Skeletal muscle cell (primary cell): ENCODE measurements around the gene PYGO2.
A peak's percentile ranks its signal among the peaks of the same experiment; 100 is the strongest.

ENCODE experiments used
- DNase-seq: peaks from one replicate; pipeline ENCODE4 v3.0.0-alpha.2; 2010; ENCODE audit warnings: low read depth
- H3K4me3 ChIP-seq: 2 replicates; pipeline ENCODE4 v1.5.1; 2011; ENCODE audit warnings: low read depth, mild to moderate bottlenecking, control low read depth, low read length, moderate library complexity

Gene PYGO2

DNA sequence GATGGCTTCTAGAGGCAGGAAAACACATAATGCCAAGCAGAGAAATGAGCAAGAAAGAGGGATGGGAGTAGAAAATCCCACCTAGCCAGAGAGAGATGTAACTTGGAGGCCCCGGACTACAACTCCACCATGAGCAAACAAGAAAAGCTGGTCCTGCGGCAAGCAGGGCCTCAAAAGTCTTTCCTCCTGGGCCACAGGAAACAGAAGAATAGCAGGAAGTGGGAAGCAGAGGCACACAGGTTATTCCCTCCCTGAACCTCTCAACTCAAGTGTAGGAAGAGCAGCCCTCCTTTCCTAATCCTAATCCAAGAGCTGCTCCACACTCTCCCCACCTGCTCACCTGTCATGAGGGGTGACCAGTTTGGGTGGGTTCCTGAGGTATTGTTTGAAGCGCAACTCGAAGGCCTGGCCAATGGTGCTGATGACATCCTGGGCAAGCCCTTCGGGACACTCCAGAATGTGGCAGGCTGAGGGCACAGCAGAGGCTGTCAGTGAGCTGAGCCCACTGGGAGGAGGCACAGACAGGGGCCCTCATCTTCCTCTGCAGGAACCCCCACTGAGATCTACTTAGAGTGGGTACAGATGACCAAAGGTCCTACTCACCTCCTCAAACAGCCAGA, 5.9 kb upstream of the PYGO2 start:
- no peak for DNase-seq
- H3K4me3 ChIP-seq: peak overlapping the region; percentile 94

DNA sequence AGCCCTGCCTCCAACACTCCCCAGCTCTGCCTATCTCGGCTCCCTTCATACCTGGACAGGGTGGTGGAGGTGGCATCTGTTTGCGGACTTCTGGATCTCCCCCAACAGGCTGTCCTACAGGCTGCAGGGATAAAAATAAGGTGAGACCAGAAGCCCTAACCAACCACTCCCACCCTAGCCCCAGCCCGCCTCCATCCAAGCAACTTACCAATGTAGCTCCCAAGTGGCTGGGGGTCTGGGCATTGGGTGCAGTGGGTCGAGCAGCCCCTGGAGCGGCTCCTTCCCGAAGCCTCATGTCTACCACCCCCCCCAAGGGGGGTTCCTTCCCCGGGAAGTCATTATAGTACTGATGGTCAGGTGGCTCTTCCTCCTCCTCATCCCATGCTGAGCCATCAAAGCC, 4.5 kb upstream of the PYGO2 start:
- H3K4me3 ChIP-seq: no peak overlapping the region
- DNase-seq: no peak

DNA sequence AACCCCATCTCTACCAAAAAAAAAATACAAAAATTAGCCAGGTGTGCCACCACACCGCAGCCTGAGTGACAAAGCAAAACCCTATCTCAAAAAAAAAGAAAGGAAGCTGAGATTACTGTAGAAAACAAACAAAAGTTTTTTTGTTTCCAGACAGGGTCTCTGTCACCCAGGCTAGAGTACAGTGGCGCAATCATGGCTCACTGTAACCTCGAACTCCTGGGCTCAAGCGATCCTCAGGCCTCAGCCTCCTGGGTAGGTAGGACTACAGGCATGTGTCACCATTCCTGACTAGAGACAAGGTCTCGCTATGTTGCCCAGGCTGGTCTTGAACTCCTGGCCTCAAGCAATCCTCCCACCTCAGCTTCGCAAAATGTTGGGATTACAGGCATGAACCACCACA, 2.8 kb upstream of the PYGO2 start:
- H3K4me3 ChIP-seq: no peak overlapping the region
- no peak for DNase-seq

DNA sequence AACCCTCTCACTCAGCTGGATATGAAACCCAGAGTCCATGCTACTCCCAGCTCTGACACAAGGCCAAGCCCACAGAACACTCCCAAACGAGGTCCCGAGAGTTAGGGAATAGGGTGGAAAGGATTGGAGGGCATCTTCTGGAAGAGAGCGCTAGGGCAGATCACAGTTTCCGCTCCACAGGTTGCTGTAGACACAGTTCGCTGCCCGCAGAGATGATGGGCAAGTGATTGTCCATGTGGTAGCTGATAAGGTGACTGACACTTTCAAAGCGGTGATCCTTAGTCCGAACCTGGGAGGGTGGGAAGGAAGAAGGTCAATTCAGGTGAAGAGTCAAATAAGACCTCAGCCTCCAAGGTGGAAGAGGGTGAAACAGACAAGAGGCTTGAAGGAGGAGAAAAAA, 2.1 kb upstream of the PYGO2 start:
- no peak overlapping the region for H3K4me3 ChIP-seq
- no peak for DNase-seq

DNA sequence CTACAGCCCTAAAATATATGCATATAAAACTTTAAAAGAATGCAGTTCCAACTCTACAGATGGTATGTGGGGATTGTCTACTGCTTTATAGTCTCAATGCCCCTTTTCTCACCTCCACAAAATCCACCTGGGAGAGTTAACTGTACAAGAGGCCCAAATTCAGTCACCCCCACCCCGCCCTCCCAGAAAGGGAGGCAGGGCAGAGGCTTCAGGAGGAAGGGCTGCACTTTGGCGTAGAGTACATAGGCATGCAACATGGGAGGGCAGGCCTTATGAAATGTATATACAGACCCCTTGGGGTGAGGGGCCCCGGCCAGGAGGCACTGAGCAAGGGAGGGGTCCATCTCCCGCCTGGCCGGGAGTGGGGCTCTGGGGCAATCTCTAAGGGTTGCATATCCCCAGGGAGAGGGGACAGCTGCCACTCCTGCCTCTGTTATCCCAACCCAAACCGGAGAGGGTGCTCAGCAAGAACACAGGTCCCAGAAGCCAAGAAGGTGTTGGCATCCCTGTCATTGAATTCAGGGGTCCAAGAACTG, 1.3 kb upstream of the PYGO2 start:
- H3K4me3 ChIP-seq: no peak overlapping the region
- no peak for DNase-seq

DNA sequence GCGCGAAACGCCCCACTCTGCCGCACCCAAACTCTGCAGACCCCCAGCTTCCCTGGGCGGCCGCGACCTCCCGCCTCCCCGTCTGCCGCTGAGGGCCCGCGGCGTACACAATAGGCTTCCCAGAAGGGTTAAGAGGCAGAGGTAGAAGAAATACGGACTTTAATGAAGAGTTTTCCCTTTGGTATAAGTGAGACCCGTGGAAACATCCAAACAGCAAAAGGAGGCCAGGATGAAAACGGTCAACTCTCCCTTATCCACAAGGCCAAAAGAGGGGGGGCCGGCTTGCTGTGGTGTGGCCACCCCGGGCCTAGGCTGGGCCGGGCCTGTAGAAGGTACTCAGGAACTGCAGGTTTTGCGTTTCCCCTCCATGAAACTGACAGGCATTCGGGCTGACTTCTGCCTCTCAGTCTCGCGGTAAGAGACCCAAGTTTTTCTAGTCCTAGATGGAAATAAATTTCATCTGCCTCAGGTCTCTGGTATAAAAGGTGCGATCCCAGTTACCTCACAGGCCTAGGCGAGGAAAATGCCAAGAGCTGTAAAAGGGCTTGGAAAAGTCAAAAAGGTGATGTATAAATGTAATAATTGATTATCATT, 671 bp upstream of the PYGO2 start:
- DNase-seq: no peak
- peak overlapping the region; percentile 67 for H3K4me3 ChIP-seq

DNA sequence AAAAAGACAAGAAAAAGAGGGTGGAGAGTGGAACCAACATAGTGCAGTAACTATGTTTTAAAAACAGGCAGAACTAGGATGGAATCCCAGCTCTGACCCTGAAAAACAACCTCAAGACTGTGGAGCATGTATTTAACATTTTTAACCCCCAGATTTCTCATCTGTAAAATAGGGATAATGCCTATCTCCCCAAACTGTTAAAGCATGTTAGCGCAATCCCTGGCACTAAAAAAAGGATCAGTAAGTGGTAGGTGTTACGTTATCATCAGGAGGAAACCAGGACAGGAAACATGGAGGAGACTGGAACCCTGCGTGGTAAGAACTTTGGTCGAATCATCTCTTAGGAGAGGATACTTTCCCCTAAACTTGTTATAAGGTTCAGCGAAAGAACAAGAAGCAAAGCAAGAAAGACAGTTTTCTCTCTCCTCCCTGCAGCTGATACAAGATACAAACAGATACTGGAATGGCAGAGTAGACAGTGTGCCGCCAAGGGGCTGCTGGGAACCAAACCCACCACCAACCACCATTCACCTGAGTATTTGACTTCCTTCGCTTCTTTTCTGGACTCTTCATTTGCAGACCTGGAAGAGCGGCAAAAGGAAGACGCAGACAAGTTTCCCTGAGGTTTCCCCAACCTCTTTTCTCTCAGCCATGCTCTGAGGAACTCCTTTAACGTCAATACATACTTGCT, 991 bp downstream of the PYGO2 start:
- peak overlapping the region; percentile 67 for H3K4me3 ChIP-seq
- DNase-seq: no peak

DNA sequence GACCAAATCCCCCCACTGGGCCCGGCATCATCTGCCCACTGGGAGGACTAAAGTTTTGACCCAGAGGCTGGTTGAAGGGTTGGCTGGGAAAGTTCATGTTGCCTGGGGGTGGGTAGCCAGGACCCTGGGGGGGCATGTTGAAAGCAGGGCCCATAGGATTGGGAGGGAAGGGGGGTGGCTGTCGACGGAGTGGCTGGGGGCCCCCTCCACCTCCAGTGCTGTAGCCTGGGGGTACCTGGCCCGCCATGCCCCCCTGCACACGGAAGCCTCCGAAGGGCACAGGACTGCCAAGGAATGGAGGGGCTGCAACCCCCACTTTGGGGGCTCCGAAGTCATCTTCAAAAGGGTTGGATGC, 2.2 kb downstream of the PYGO2 start:
- no peak for DNase-seq
- no peak overlapping the region for H3K4me3 ChIP-seq

DNA sequence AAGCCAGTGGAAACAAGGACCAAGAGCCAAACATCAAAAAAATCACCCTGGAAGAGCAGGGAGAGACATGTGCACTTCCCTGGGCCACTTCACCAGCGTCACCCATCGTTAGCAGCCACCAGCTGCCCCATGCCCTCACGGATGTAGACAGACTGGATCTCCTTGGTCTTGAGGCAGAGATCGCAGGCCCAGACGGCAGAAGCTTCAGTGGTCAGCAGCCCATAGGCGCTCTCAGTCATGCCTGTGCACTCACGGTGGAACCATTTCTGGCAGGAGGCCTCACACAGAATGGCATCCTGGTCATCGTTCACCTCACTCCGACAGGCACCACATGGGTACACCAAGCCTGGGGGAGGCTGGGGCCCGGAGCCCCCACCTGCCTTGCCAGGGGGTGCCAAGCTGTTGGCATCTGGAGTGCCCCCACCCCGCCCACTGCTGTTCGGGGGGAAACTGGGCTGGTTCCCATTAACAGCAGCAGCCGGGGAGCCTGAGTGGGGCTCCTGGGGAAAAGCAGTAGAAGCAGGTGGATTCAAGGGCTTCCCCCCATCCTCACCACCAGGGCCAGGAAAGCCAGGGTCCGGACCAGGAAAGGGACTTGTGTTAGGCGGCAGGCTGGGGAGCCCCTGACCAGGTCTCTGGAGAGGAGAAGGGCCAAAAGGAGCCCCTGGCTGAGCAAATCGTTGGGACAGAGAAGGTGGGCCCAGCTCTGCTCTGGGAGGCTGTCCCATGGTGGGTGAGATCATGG, 2.7 kb downstream of the PYGO2 start:
- H3K4me3 ChIP-seq: no peak overlapping the region
- no peak for DNase-seq

DNA sequence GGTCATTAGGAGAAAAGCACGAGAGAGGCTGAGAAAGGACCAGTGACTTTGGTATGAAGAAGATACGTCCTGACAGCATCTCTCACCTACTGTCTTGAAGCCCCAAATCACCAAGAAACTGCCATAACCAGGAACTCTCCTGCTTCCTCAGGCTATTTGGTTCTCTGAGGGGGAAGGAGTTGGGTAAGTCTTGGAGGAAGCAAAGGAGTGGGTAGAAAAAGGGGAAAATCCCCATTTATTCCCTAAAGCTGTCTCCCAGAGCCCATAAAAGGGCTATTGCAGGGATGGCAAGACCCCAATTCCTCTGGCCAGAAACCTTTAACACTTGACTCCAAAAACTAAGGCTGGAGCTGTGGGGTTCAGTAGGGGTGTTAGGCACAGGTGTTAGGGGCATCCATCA, 3.5 kb downstream of the PYGO2 start:
- no peak for DNase-seq
- H3K4me3 ChIP-seq: no peak overlapping the region

DNA sequence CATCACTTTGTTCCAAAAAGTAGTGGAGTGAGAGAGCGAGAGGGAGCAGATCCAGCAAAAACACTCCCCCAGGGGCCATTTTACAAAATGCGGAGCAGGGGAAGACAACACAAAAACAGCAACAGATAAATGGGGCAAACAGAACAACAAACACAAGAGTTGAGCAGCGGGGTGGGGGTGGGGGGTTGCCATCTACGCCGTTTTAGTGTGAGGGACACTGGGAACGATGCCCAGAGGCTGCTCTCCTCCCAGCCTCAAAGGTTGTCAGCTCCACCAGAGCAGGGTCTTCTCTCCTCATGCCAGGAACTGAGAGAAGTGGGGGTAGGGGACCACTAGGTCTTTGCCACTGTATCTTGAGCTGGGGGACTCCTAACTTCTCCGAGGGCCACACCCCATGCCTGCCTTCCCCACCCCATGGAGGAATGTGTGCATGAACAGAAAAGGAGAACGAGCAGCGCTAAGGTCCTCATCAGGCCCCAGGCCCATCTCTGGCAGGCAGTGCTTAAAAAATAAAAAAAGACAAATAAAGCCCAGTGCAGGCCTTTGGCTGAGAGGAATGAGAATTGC, 4.4 kb downstream of the PYGO2 start:
- H3K4me3 ChIP-seq: no peak overlapping the region
- no peak for DNase-seq

DNA sequence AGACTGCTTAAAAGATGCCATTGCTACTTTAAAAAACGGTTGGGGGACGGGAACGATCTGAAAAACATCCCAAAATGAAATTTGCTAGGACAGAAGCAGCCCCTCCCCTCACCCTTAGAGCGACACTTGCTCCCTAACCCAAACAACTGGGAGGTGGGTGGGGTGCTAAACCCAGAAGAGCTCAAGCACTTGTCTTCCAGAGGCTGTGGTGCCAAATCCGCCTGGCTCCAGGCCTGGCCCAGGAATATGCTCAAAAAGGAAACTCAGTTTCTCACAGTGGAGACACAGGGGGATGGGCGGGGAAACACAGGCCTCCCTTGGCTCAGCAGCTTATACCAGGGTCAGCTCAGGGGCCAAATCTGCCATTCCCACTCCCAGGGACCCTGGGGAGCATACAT, 5.0 kb downstream of the PYGO2 start:
- peak overlapping the region; percentile 65 for H3K4me3 ChIP-seq
- no peak for DNase-seq

DNA sequence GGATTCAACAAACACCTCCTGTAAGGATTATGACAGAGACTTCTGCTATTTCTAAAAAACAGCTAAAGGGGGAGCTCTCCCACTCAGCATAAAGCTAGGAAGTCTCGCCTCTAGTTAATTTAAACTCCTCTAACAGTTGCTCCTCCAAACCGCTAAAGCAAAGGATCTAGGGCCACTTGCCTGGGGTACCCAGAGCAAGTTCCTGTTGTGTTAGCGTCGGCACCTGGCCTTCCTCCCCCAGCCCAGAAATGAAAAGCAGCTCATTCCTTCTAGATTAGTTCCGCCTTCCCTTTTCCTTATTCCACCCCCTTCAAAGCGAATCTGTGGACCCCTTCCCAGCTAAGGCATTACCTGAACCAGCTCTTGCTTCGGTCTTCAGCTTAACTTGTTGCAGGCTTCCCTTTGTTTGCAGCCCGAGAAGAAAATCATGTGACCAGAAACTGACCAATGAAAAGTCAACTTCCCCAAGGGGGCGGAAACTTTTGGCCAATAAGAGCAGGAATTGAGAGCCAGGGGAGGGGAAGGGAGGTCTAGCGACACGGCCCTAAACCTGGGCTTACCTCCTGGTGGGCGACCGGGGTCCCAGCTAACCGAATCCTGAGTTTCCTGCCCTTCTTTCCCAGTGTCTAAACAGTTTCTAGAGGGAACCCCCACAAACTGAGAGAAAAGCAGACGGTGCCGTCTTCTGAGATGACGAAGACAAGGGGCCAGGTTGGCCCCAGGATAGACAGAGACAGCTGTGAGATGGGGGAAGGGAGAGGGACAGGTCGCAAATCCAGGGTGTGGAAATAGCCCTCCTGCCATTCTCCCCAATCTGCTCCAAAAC, 5.7 kb downstream of the PYGO2 start, which contains the start of gene PBXIP1:
TSS of gene PBXIP1 (minus strand) at position 382 of the 826 bp plus-strand sequence. CDS start 2,378 bp downstream, outside the sequence.
- peak within 1 kb of the TSS; percentile 65 for H3K4me3 ChIP-seq
- peak; percentile 63 for DNase-seq

DNA sequence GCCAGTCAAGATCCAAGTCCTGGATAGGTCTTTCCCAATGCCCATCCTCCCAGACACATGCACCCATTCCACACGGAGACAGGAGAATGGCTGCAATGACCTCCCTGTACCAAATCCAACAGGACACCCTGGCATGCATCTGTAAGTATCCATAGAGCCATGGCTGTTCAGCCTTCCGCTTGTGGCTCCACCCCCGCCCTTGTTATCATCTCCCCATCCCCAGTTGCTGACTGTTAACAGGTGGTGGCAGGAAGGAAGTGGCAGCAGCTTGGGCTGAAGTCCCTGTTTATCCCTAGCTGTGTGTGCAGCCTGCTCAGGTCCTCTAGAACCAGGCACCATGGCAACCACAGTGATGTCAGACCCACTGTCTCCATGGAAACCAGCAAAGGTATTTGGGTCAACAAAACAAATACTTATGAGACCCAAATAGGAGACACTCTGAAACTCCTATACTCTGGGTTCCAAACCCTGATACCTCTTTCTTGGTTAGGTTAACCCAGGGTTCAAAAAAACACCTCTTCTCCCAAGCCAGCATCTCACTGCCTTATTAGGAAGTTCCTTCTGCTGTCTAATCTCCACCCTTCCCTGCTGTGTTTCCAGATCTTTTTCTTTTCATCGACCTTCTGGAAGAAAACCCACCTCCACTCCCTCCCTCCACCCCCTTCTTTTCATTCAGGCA, 6.4 kb downstream of the PYGO2 start:
- H3K4me3 ChIP-seq: peak overlapping the region; percentile 65
- no peak for DNase-seq

DNA sequence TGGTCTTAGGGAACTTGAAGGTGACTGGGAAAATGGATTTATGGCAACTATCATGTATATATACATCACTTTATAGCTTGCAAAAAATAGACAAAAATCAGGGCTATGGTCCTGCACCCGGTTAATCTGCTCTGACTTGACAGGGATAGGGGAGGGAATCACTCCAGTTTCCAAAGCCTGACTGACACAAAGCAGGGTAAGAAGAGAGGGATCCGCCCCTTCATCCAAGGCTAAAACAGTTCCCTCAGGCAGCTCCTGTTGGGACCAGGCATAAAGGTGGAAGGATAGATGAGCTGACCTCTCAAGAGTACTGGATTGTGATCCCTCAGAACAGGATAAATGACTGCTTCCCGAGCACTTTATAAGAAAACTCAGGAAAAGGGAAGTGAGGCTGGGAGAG, 7.0 kb downstream of the PYGO2 start:
- H3K4me3 ChIP-seq: no peak overlapping the region
- no peak for DNase-seq

DNA sequence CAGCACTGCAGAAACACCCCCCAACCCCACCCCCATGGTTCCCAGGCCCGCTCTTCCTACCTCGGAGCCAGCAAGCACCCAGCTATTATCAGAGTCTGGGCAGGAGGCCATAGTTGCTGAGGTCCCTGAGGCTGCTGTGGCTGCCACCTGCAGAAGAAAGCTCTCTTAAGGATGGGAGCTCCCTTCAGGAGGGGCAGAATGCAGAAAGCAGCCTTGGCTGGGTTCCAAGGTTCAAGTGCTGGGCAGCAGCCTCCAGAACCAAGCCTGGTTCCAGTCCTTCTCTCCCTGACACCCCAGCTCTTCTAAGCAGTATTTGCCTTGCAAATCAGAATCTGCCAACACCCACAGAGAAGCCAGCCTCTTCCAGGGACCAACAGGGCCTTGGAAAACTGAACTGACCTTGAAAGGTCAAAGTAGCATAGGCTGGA, 8.0 kb downstream of the PYGO2 start:
- DNase-seq: no peak
- H3K4me3 ChIP-seq: no peak overlapping the region

DNA sequence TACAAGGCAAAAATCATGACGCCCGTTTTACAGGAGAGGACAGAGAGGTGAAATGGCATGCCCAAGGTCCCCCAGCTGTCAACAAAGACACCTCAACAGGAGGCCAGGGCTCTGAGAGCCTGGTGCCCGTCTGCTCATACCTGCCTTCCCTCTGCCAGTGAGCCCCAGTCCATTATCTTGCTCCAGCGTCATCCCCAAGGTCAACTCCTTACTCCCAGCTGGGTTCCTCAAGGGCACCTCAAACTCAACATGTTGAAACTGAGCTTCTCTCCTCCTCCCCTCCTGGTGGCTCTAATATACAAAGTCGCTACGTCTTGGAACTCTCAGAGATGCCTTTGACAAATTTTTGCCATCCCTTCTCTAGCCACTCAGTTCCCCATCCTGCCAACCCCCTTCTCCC, 8.9 kb downstream of the PYGO2 start:
- no peak for DNase-seq
- H3K4me3 ChIP-seq: no peak overlapping the region

DNA sequence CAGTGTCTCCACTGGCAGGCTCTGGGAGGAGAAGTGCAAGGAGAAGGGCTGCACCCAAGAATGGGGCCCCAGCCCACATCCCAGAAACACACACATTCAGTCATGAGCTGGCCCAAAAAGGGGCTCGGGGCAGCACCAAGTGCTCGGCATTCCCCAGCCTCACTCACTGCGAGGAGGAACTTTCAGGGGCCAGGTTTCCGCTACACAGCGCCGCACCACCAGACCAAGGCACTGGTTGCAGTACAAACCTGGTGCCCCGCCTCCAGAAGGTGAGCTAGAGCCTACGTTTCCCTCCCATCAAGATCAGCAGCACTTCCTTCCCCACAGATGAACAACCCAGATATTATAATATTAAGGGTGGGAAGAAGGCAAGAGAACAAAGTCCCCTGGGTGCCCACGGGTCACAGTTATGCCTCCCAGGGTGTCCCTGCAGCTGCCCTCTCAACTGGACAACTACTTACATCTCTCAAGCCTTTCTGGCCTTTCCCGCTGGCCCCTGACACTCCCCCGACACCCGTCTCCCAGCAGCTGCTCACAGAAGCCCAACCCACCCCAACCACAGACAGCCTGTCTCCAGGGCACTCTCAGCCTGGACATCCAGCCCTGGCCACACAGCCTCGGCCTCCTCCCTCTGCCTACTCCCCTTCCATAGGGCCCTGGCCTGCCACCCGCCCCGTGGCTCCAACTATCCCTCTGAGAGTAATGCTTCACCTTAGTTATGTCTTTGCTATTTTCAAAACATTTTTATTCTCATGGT, 9.5 kb downstream of the PYGO2 start:
- no peak overlapping the region for H3K4me3 ChIP-seq
- no peak for DNase-seq
